Measurements from ENCODE around the gene TBP. TPM values are rescaled to one million over a fixed set of nuclear protein-coding genes. Genes with fewer than 3 reads are reported as not detected.

Gene TBP
- total and polyA plus RNA-seq, 2 of the 13 experiments (the other 11 are each of a cell fraction or from before 2014, with no cell fraction given): 21.7 to 28.1 TPM

DNA sequence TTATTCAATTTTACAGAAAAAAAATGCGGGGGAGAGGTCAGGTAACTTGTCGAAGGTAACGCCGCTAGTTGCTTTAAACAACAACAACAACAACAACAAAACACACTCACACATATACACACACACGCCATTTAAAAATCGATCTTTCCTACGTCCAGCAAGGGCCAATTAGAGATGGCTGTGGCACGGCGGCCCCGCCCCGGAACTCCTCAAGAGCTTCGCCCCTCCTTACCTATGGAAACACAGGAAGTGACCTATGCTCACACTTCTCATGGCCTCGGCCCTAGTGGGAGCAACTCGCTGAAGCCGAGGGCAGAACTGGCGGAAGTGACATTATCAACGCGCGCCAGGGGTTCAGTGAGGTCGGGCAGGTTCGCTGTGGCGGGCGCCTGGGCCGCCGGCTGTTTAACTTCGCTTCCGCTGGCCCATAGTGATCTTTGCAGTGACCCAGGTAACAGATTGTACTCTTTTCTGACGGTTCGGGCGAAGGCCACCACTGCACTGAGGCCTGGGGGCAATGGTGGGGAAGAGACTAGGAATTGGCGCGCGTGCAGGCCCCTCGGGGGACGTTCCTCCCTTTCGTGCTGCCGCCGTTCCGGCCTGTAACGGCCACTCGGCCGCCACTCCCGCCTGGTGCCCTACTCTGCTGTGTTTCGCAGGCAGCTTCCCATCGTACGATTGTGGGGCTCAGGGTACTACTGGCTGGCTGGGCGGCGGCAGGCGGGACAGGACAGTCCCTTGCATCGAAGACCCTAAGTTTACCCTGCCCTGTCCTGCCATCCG, at the start of gene TBP (continued):
- TF ChIP-seq ZSCAN9 (CRISPR knock-in tag; IDR thresholded peaks at IDR 0.05; ENCODE audit: borderline replicate concordance) (no peak), ZNF30 (CRISPR knock-in tag; IDR thresholded peaks at IDR 0.05) (peak; percentile 67; the same call in 1 of the 2 replicates), SATB2 (CRISPR knock-in tag; IDR thresholded peaks at IDR 0.05) (no peak), ZKSCAN8 (CRISPR knock-in tag; IDR thresholded peaks at IDR 0.05; ENCODE audit: borderline replicate concordance) (peak; percentile 79; the same call in 1 of the 2 replicates), ZNF772 (CRISPR knock-in tag; IDR thresholded peaks at IDR 0.05) (no peak; the same call in 1 of the 2 replicates), TMF1 (CRISPR knock-in tag; IDR thresholded peaks at IDR 0.05; ENCODE audit: low read depth) (no peak), ARHGAP35 (CRISPR knock-in tag; IDR thresholded peaks at IDR 0.05; ENCODE audit: borderline replicate concordance) (no peak; the same call in 1 of the 2 replicates), FOXM1 (CRISPR knock-in tag; IDR thresholded peaks at IDR 0.05) (no peak), MAFK (conservative IDR thresholded peaks at IDR 0.05 in 1 of 2, IDR thresholded peaks at IDR 0.05 in 1 of 2; ENCODE audit: low read length in 2 of 2) (no peak; a peak in 1 of 4 replicates), ZNF644 (CRISPR knock-in tag; IDR thresholded peaks at IDR 0.05; ENCODE audit: low read depth) (0 out of 2 replicates have a peak, but pooled peaks have one; percentile 43), CEBPB (IDR thresholded peaks at IDR 0.05; ENCODE audit: borderline replicate concordance, low read depth, low read length) (no peak), SMAD1 (CRISPR knock-in tag; IDR thresholded peaks at IDR 0.05; ENCODE audit: borderline replicate concordance, low read depth) (no peak), HHEX (CRISPR knock-in tag; IDR thresholded peaks at IDR 0.05) (no peak)
- TF ChIP-seq, protein P1, sequence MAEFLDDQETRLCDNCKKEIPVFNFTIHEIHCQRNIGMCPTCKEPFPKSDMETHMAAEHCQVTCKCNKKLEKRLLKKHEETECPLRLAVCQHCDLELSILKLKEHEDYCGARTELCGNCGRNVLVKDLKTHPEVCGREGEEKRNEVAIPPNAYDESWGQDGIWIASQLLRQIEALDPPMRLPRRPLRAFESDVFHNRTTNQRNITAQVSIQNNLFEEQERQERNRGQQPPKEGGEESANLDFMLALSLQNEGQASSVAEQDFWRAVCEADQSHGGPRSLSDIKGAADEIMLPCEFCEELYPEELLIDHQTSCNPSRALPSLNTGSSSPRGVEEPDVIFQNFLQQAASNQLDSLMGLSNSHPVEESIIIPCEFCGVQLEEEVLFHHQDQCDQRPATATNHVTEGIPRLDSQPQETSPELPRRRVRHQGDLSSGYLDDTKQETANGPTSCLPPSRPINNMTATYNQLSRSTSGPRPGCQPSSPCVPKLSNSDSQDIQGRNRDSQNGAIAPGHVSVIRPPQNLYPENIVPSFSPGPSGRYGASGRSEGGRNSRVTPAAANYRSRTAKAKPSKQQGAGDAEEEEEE (CRISPR knock-in tag; IDR thresholded peaks at IDR 0.05; ENCODE audit: borderline replicate concordance): no peak; the same call in 1 of the 2 replicates
- TF ChIP-seq, protein P2, sequence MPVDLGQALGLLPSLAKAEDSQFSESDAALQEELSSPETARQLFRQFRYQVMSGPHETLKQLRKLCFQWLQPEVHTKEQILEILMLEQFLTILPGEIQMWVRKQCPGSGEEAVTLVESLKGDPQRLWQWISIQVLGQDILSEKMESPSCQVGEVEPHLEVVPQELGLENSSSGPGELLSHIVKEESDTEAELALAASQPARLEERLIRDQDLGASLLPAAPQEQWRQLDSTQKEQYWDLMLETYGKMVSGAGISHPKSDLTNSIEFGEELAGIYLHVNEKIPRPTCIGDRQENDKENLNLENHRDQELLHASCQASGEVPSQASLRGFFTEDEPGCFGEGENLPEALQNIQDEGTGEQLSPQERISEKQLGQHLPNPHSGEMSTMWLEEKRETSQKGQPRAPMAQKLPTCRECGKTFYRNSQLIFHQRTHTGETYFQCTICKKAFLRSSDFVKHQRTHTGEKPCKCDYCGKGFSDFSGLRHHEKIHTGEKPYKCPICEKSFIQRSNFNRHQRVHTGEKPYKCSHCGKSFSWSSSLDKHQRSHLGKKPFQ (CRISPR knock-in tag; IDR thresholded peaks at IDR 0.05; ENCODE audit: insufficient replicate concordance): peak; percentile 73
- TF ChIP-seq, protein P3, sequence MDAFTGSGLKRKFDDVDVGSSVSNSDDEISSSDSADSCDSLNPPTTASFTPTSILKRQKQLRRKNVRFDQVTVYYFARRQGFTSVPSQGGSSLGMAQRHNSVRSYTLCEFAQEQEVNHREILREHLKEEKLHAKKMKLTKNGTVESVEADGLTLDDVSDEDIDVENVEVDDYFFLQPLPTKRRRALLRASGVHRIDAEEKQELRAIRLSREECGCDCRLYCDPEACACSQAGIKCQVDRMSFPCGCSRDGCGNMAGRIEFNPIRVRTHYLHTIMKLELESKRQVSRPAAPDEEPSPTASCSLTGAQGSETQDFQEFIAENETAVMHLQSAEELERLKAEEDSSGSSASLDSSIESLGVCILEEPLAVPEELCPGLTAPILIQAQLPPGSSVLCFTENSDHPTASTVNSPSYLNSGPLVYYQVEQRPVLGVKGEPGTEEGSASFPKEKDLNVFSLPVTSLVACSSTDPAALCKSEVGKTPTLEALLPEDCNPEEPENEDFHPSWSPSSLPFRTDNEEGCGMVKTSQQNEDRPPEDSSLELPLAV (CRISPR knock-in tag; conservative IDR thresholded peaks at IDR 0.05; ENCODE audit: low read depth): no peak
- TF ChIP-seq, protein P4, sequence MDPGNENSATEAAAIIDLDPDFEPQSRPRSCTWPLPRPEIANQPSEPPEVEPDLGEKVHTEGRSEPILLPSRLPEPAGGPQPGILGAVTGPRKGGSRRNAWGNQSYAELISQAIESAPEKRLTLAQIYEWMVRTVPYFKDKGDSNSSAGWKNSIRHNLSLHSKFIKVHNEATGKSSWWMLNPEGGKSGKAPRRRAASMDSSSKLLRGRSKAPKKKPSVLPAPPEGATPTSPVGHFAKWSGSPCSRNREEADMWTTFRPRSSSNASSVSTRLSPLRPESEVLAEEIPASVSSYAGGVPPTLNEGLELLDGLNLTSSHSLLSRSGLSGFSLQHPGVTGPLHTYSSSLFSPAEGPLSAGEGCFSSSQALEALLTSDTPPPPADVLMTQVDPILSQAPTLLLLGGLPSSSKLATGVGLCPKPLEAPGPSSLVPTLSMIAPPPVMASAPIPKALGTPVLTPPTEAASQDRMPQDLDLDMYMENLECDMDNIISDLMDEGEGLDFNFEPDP (CRISPR knock-in tag; conservative IDR thresholded peaks at IDR 0.05): no peak; the same call in 1 of the 2 replicates
- TF ChIP-seq, protein P5, sequence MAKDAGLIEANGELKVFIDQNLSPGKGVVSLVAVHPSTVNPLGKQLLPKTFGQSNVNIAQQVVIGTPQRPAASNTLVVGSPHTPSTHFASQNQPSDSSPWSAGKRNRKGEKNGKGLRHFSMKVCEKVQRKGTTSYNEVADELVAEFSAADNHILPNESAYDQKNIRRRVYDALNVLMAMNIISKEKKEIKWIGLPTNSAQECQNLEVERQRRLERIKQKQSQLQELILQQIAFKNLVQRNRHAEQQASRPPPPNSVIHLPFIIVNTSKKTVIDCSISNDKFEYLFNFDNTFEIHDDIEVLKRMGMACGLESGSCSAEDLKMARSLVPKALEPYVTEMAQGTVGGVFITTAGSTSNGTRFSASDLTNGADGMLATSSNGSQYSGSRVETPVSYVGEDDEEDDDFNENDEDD (CRISPR knock-in tag; IDR thresholded peaks at IDR 0.05; ENCODE audit: borderline replicate concordance): peak; percentile 90
- TF ChIP-seq, protein P6, sequence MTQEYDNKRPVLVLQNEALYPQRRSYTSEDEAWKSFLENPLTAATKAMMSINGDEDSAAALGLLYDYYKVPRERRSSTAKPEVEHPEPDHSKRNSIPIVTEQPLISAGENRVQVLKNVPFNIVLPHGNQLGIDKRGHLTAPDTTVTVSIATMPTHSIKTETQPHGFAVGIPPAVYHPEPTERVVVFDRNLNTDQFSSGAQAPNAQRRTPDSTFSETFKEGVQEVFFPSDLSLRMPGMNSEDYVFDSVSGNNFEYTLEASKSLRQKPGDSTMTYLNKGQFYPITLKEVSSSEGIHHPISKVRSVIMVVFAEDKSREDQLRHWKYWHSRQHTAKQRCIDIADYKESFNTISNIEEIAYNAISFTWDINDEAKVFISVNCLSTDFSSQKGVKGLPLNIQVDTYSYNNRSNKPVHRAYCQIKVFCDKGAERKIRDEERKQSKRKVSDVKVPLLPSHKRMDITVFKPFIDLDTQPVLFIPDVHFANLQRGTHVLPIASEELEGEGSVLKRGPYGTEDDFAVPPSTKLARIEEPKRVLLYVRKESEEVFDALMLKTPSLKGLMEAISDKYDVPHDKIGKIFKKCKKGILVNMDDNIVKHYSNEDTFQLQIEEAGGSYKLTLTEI (CRISPR knock-in tag; conservative IDR thresholded peaks at IDR 0.05): no peak

All from HepG2 (cell line).